IPS DF 6.9 (cell line): Measurements from ENCODE around the gene TENM4.
A peak's percentile ranks its signal among the peaks of the same experiment; 100 is the strongest.

Experiments used
- DNase-seq: peaks from one replicate; pipeline ENCODE4 v3.0.0-alpha.2; 2013; ENCODE audit warnings: low read depth, low spot score
- H3K27ac ChIP-seq: one replicate; pipeline ENCODE4 v1.5.1; 2013; ENCODE audit warnings: low read length, control low read depth
- H3K27me3 ChIP-seq: 2 replicates; pipeline ENCODE4 v1.6.1; 2013; ENCODE audit warnings: mild to moderate bottlenecking, low read length; ENCODE audit not compliant: control insufficient read depth, insufficient read depth
- H3K36me3 ChIP-seq: 2 replicates; pipeline ENCODE4 v1.6.1; 2013; ENCODE audit warnings: low read length; ENCODE audit not compliant: control insufficient read depth, insufficient read depth
- H3K4me1 ChIP-seq: 2 replicates; pipeline ENCODE4 v1.6.1; 2013; ENCODE audit warnings: low read length; ENCODE audit not compliant: control insufficient read depth, insufficient read depth
- H3K4me3 ChIP-seq: 2 replicates; pipeline ENCODE4 v1.5.1; 2013; ENCODE audit warnings: mild to moderate bottlenecking, low read length
- H3K9me3 ChIP-seq: 2 replicates; pipeline ENCODE4 v1.6.1; 2013; ENCODE audit warnings: low read length, inconsistent platforms; ENCODE audit not compliant: control insufficient read depth, insufficient read depth
- WGBS: extraction: QIAGEN DNeasy Blood & Tissue Kit; methylation state at CpG from one replicate; pipeline ENCODE4 v1.1.7; 2013; ENCODE audit warnings: mixed read lengths, missing lambda C conversion rate; ENCODE audit not compliant: insufficient read length, insufficient coverage; 5-methylcytosine and 5-hydroxymethylcytosine counted together

The TENM4 gene

GRCh38 chr11:78954261-78954660 is 486.6 kb downstream of the TENM4 start:
- Histone ChIP-seq H3K36me3 (no peaks in the 10 kb centered on the region), H3K9me3 (no peaks in the 10 kb centered on the region), H3K27me3 (no peaks in the 10 kb centered on the region), H3K4me3 (no peak overlapping the region), H3K27ac (no peak overlapping the region), H3K4me1 (no peaks in the 10 kb centered on the region)
- no CpG with 5 or more reads among the region's 2 CpGs for WGBS
- no peak for DNase-seq

- Histone ChIP-seq H3K27me3 (no peaks in the 10 kb centered on the region), H3K27ac (no peak overlapping the region), H3K4me3 (no peak overlapping the region), H3K4me1 (no peaks in the 10 kb centered on the region), H3K36me3 (no peaks in the 10 kb centered on the region), H3K9me3 (no peaks in the 10 kb centered on the region)
- no CpG with 5 or more reads among the region's 4 CpGs for WGBS
- DNase-seq: no peak
Observed at GRCh38 chr11:78952890-78953289, 487.9 kb downstream of the TENM4 start.

GRCh38 chr11:78952175-78952574 is 488.7 kb downstream of the TENM4 start:
- DNase-seq: no peak
- Histone ChIP-seq H3K9me3 (no peaks in the 10 kb centered on the region), H3K4me3 (no peak overlapping the region), H3K4me1 (no peaks in the 10 kb centered on the region), H3K36me3 (no peaks in the 10 kb centered on the region), H3K27ac (no peak overlapping the region), H3K27me3 (no peaks in the 10 kb centered on the region)
- WGBS: no CpG with 5 or more reads among the region's 7 CpGs

- H3K4me3 ChIP-seq: no peak overlapping the region
- no CpG with 5 or more reads among the region's 6 CpGs for WGBS
- H3K9me3 ChIP-seq: no peaks in the 10 kb centered on the region
- H3K27me3 ChIP-seq: no peaks in the 10 kb centered on the region
- H3K4me1 ChIP-seq: no peaks in the 10 kb centered on the region
- no peak overlapping the region for H3K27ac ChIP-seq
- no peaks in the 10 kb centered on the region for H3K36me3 ChIP-seq
- no peak for DNase-seq
Observed at GRCh38 chr11:78949976-78950690, 490.7 kb downstream of the TENM4 start.

- no CpG with 5 or more reads among the region's 10 CpGs for WGBS
- H3K9me3 ChIP-seq: no peaks in the 10 kb centered on the region
- no peak for DNase-seq
- H3K4me1 ChIP-seq: no peaks in the 10 kb centered on the region; the same call in 1 of the 2 replicates
- no peaks in the 10 kb centered on the region for H3K27me3 ChIP-seq
- no peak overlapping the region for H3K27ac ChIP-seq
- no peaks in the 10 kb centered on the region for H3K36me3 ChIP-seq
- H3K4me3 ChIP-seq: no peak overlapping the region
Observed at GRCh38 chr11:78946945-78947902, 493.6 kb downstream of the TENM4 start.

GRCh38 chr11:78943841-78944240 is 497.0 kb downstream of the TENM4 start:
- no peak for DNase-seq
- WGBS: no CpG with 5 or more reads among the region's 4 CpGs
- Histone ChIP-seq H3K36me3 (no peaks in the 10 kb centered on the region), H3K27ac (no peak overlapping the region), H3K4me1 (peaks cover 8% of the 10 kb centered on the region), H3K9me3 (no peaks in the 10 kb centered on the region), H3K27me3 (no peaks in the 10 kb centered on the region), H3K4me3 (no peak overlapping the region)

- WGBS: no CpG with 5 or more reads among the region's 3 CpGs
- H3K27ac ChIP-seq: no peak overlapping the region
Observed at GRCh38 chr11:78943154-78943553, 497.7 kb downstream of the TENM4 start.

GRCh38 chr11:78941226-78941851 is 499.5 kb downstream of the TENM4 start:
- Histone ChIP-seq H3K4me3 (no peak overlapping the region), H3K36me3 (no peaks in the 10 kb centered on the region), H3K9me3 (no peaks in the 10 kb centered on the region), H3K4me1 (peaks cover 8% of the 10 kb centered on the region), H3K27me3 (no peaks in the 10 kb centered on the region), H3K27ac (no peak overlapping the region)
- WGBS: no CpG with 5 or more reads among the region's 10 CpGs
- DNase-seq: no peak

More at GRCh38 chr11:78943154-78943553, 497.7 kb downstream of the TENM4 start:
- no peak overlapping the region for H3K4me3 ChIP-seq
- H3K4me1 ChIP-seq: peaks cover 8% of the 10 kb centered on the region
- DNase-seq: no peak
- no peaks in the 10 kb centered on the region for H3K9me3 ChIP-seq
- no peaks in the 10 kb centered on the region for H3K27me3 ChIP-seq
- no peaks in the 10 kb centered on the region for H3K36me3 ChIP-seq

GRCh38 chr11:78940500-78941225 is 500.2 kb downstream of the TENM4 start:
- Histone ChIP-seq H3K36me3 (no peaks in the 10 kb centered on the region), H3K27me3 (no peaks in the 10 kb centered on the region), H3K4me3 (no peak overlapping the region), H3K4me1 (peaks cover 8% of the 10 kb centered on the region), H3K27ac (no peak overlapping the region), H3K9me3 (no peaks in the 10 kb centered on the region)
- peak; percentile 61 for DNase-seq
- WGBS: no CpG with 5 or more reads among the region's 6 CpGs

GRCh38 chr11:78938971-78939370 is 501.9 kb downstream of the TENM4 start:
- Histone ChIP-seq H3K27ac (no peak overlapping the region), H3K9me3 (no peaks in the 10 kb centered on the region), H3K27me3 (no peaks in the 10 kb centered on the region), H3K36me3 (no peaks in the 10 kb centered on the region), H3K4me3 (no peak overlapping the region), H3K4me1 (peaks cover 8% of the 10 kb centered on the region)
- WGBS: no CpG with 5 or more reads among the region's 7 CpGs
- no peak for DNase-seq
